RCC 7860 (cell line): ENCODE data around the gene CCDC137.

Experiments used
- DNase-seq: peaks from one replicate; pipeline ENCODE4 v3.0.0-alpha.2; 2015; ENCODE audit warnings: low spot score
- FAIRE-seq: peaks from 2 replicates; lab custom pipeline; 2012; peaks lifted over from hg19 to GRCh38; lab: Jason Lieb, UNC

The CCDC137 gene

DNA sequence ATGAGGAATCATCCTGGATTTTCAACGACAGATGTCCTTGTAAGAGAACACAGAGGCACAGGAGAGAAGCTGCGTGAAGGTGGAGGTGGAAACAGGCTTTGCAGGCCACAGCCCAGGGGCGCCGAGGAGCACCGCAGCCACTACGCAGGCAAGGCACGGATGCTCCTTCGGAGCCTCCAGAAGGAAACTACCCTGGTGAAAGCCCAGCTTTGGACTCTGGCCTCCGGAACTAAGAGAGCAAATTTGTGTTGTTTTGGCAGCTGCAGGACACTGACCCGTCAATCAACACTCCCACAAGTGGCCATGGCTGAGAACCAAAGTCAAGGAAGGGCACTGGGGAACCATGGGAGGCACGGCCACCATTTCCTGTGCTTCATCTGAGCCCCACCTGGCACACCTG is 13.6 kb downstream of the CCDC137 start:
- no peak for FAIRE-seq
- DNase-seq, result no peak

DNA sequence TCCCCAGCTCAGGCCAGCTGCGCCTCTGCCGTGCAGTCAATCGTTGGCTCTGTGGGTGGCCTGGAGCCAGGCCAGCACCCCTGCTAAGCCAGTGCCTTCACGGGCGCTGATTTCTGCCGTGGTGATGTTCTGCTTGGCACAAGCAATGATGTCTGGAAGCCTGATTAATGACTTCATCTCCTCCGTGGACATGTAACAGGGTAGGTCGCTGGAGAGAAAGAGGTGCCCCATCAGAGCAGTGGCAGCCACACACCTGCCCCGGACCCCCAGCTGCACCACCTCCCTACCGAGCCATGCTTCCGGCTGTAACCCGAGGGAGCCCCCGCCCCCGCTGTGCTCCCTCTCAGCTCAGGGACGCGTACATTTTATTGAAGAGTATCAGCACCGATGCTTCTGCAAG is 15.1 kb downstream of the CCDC137 start:
- peak; percentile 85 for FAIRE-seq

DNA sequence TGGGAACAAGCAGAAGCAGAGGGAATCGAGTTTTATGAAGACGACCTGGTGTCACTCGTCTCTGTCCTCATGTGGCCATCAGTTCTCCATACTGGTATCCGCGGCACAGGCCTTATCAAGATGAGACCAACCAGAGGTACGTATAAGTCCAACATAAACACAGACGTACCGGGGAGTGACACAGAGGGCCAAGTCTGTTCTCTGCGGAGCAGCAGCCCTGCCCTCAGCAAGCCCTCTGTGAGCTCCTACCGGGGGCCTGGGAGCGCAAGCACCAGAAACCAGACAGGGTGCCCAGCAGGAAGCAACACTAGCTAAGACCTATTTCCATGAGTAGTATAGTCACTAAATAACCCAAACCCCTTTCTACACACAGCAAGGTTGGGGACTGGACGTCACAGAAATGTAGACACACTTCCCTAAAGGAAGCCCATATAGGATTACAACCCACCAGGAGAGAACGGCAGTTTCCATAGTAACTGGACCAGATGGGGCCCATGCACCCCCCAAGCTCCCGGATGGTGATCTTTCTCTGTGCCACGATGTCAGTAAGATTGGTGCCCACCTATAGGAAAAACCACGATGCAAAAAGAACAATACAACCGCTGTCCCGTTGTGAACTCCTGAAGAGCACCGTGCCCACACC is 16.1 kb downstream of the CCDC137 start:
- no peak for DNase-seq
- no peak for FAIRE-seq

More for the DNA sequence above, 15.1 kb downstream of the CCDC137 start:
- DNase-seq, result peak; percentile 83

DNA sequence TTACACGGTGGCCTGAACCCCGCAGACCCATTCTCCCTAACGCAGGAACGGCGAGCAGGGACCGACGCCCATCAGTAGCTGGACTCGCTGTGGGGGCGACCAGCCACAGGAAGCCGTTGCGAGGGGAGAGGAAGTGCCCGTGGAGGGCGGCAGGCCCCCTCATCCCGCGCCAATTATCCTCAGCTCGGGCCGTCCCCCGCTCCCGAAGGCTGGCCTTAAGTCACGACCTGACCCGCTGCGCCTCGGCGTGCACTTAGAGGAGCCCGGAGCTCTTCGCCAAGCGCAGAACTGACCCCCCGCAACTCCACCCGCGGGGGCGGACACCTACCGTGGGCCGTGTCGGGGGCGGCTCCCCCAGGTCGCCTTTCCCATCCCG is 16.7 kb downstream of the CCDC137 start:
- FAIRE-seq (no peak), DNase-seq (no peak)

DNA sequence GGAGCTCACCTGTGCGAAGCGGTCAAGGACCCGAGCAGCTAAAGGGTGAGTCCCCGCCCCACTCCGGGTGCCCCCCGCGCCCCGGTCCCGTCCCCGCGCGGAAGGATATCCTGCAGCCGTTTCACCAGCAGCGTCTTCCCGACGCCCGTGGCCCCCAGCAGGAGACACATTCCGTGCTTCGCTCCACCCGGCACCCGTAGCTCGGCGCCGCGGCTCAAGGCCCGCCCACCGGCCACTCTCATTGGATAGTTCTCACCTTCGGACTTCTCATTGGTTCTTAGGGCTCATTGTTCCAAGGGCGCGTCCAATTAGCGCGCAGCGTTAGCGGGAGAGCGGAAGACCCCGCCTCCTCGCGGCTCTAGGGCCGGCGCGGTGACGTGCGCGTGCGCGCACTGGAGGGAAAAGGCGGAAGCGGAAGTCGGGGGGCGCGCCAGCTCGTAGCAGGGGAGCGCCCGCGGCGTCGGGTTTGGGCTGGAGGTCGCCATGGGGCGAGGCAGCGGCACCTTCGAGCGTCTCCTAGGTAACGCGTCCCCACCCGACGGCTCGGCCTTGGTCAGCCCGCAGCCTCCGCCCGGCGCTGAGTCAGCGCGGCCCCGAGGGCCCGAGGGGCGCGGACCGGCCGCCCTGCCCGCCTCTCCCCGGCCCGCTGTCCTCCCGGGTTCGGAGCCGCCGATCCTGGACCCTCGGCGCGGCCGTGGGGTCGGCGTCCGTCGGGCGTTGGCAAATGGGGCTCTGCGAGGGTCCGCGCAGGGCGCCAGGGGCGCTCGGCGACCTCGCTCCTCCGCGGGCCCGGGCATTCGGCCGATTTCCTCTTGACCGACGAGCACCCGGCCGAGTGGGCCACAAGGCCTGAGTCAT is 17.3 kb downstream of the CCDC137 start, which contains the start of the genes ARL16 and HGS:
TSS of gene ARL16 (minus strand) at position 214 of the 858 bp plus-strand sequence. CDS start at position 170, 44 bp downstream.
TSS of gene HGS (plus strand) at position 428 of the 858 bp plus-strand sequence. CDS start at position 484, 56 bp downstream.
- peak; percentile 97 for DNase-seq
- peak; percentile 87 for FAIRE-seq

DNA sequence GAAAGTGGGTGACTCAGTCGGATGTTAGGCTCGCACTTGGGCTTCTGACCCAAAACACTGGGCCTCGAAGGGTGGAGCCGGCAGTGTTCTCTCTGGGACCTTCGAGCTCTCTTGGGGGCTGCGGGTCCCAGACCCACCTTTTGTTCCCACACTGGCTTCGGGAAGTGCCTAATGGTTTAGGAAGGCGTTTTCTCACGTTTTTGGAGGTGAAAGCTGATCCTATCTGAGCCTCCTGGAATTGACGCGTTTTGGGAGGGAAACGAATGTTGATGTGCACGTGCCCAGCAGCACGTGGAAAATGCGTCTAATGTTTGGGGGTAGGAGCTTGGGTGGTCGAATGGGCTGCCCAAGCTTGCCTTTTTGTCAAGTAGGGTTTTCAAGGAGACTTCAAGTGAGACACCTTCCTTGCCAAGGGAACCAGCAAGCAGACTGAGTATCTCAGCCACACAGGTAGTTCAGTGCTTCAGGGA is 17.9 kb downstream of the CCDC137 start:
- DNase-seq (no peak), FAIRE-seq (peak; percentile 12)

DNA sequence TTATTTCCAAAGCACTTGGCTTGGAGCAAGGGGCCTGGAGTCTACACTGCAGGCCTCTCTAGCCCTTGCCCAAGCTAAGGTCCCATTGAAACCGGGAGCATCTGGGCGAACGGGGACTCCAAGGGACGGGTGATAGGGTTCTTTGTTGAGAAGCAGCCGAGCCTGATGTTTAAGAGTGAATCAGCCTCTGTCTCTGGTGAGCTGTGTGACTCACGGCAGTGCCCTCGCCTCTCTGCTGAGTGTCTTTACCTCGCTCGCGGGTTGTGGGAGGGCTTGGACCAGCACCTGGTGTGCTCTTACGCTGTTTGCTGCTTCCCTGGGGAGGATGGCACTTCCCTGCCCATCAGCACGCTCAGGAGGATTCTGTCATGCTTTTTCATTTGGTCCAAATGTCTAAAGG is 18.6 kb downstream of the CCDC137 start:
- peak; percentile 86 for DNase-seq

DNA sequence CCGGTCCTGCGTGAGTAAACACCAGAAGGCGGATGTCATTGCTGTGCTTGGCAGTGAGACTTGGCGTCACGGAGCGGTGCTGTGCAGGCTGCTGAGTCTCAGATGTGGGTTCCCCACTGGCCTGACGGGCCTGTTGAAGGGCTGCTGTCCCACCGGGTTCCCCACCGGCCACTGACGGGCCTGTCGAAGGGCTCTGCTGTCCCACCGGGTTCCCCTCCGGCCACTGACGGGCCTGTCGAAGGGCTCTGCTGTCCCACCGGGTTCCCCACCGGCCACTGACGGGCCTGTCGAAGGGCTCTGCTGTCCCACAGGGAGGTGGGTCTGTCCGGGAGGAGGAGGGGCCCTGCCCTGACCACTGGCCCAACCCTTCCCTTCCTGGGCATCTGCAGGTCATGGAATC is 20.1 kb downstream of the CCDC137 start:
- DNase-seq, result no peak
- no peak for FAIRE-seq

More for the DNA sequence above, 18.6 kb downstream of the CCDC137 start:
- peak; percentile 85 for FAIRE-seq

DNA sequence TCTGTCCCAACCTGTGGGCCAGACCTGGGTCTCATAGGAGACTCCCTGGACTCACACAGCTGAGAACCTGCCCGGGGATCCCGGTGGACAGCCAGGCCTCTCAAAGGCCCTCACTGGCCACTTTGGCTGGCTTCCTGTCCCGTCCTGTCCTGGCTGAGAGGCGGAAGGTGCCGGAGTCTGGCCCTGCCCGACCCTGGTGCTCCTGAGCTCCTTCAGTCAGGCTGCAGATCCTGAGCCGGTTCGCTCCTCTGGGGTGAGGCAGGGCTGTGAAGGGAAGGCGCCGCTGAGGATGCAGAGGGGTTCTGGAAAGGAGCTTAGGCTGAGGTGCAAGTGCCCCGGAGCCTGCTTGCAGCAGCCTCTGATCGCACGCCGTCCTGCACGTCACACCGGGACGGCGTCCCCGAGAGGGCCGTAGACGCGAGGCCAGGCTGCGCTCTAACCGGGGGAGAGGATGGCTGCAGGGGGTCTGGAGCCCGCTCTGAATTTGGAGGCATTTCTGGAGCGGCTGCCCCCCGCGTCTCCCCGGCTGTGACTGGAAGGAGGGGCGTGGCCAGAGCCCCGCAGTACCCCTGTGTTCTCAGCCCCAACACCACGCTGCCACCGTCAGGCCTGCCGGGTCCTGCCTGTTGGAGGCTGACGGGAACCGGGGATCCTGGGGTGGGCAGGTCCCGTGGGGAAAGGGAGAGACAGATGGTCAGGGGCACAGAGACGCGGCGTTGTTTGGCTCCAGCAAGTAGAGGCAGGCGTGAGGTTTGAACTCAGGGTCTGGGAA is 21.4 kb downstream of the CCDC137 start:
- DNase-seq, result no peak
- FAIRE-seq, result no peak

DNA sequence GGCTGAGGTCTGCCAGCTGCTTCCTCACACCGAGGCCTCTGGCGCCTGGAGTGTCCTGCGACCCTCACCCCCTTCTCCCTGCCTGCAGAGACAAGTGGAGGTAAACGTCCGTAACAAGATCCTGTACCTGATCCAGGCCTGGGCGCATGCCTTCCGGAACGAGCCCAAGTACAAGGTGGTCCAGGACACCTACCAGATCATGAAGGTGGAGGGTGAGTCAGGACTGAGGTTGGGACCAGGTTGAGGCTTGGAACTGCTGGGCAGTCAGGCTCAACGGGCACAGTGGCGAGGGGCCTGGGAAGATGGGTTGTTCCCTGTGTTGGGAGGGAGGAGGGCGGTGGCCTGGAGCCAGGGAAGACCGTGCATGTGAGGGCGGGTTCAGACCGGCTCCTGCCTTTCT is 22.1 kb downstream of the CCDC137 start:
- FAIRE-seq (no peak), DNase-seq (no peak)

DNA sequence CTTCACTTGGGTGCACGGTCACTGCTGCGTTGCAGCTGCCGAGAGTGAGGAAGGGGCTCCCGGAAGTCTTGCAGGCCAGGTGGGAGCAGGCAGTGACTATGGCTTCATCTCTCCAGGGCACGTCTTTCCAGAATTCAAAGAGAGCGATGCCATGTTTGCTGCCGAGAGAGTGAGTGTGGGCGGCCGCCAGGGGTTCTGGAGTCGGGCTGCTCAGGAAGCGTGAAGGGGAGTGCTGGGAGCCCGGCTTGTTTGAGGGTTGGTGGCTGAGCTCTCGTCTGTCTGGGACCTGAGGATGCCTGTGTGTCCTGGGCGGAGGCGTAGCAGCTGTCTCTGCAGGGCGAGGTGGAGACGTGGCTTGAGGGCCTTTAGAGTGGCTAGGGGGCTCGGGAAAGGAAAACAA is 23.5 kb downstream of the CCDC137 start:
- FAIRE-seq, result no peak
- no peak for DNase-seq

DNA sequence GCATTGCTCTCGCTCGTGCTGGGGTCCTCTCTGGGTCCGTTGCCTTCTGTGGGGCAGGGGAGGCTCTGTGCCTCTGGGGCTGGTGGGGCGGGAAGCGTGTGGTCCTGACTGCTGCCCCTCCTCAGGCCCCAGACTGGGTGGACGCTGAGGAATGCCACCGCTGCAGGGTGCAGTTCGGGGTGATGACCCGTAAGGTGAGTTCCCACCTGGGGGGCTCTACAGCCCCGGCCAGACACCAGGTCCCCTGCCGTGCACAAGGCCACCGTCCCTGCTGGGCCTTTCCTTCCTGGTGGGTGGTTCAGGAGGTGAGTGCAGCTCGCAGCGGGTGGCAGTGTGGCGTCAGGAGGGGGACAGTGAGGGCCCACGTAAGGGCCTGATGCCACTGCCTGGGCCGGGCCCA is 24.0 kb downstream of the CCDC137 start:
- FAIRE-seq, result no peak
- no peak for DNase-seq

DNA sequence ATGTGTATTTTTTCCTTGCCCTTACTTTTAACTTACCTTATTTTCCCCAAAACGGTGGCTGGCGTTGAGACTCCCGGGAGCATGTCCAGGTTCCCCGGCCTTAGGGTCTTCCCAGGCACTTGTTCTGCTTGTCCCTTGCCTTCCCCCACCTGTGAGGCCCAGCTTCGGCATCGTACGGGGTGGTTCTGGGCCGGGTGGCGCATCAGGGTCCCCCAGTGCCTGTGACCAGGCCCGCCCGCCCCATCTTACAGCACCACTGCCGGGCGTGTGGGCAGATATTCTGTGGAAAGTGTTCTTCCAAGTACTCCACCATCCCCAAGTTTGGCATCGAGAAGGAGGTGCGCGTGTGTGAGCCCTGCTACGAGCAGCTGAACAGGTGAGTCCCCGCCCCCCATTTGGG is 24.7 kb downstream of the CCDC137 start:
- no peak for DNase-seq
- no peak for FAIRE-seq

DNA sequence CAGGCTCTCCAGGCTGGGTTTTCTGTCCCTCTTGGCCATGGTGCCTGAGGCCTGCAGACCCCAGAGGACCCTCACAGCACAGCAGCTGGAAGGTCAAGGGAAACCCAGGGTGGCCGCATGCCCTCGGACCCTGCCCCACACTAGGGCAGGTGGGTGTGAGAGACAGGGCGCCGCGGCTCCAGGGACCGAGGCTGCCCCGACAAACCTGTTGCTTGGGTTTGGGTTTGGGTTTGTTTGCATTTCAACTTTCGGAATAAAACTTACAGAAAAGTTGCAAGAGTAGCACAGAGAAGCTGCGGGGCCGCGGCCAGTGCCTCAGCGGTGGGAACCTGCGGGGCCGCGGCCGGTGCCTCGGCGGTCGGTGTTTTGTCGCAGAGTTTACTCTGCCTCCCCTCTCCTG is 25.1 kb downstream of the CCDC137 start:
- DNase-seq (no peak), FAIRE-seq (no peak)

DNA sequence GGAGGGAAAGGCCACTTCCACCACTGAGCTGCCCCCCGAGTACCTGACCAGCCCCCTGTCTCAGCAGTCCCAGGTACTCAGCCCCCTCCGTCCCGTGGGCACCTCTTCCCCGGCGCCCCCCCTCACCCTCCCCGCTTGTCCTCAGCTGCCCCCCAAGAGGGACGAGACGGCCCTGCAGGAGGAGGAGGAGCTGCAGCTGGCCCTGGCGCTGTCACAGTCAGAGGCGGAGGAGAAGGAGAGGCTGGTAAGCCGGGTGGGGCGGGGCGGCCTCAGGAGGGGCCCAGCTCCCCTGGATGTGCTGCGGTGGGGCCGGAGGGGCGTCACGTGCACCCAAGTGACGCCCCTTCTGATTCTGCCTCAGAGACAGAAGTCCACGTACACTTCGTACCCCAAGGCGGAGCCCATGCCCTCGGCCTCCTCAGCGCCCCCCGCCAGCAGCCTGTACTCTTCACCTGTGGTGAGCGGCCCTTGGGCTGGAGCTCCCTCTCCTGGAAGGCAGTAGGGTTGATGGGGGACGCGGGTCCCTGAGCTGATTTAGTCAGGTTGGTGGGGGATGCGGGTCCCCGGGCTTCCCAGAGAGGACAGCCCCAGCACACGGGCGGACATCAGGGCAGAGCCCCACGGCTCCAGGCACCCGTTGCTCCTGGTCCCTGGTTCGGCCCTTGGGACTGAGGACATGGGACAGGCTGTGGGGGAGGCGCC is 27.1 kb downstream of the CCDC137 start:
- no peak for DNase-seq
- FAIRE-seq, result no peak

DNA sequence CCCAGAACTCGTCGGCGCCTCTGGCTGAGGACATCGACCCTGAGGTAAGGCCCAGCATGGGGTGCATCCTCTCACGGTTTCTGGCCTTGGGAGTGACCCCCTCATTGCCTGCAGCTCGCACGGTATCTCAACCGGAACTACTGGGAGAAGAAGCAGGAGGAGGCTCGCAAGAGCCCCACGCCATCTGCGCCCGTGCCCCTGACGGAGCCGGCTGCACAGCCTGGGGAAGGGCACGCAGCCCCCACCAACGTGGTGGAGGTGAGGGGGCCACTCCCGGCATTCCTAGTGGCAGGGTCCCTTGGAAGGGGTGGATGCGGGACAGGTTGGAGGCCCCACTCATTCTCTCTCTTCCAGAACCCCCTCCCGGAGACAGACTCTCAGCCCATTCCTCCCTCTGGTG is 28.3 kb downstream of the CCDC137 start:
- no peak for DNase-seq
- no peak for FAIRE-seq

DNA sequence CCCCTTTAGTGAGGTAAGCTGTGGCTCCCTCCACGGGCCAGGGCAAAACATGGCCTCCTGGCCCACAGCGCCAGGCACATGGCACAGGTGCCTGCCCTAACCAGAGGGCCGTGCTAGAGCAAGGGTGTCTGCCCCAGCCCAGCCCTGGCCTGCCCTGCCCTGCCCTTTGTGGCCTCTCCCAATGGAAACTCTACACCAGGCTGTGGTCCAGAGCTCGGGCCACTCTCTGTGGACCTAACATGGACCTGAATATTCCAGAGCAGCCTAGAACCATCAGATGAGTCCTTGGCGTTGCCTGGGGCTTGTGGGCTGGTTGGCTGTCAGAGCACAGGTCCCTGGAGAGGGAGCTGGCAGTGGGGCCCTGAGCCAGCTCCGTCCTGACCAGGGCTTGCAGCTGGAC is 28.7 kb downstream of the CCDC137 start:
- no peak for DNase-seq
- FAIRE-seq, result no peak

DNA sequence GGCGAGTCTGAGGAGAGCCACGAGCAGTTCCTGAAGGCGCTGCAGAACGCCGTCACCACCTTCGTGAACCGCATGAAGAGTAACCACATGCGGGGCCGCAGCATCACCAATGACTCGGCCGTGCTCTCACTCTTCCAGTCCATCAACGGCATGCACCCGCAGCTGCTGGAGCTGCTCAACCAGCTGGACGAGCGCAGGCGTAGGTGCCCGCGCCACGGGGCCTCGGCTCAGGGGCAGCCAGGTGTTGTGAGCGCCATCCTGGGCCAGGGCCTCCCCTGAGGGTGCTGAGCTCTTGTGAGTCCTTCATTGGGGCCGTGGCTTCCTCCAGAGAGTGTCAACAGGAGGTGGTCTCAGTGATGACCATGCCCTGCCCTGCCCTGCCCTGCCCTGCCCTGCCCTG is 29.3 kb downstream of the CCDC137 start:
- FAIRE-seq, result no peak
- DNase-seq, result no peak

DNA sequence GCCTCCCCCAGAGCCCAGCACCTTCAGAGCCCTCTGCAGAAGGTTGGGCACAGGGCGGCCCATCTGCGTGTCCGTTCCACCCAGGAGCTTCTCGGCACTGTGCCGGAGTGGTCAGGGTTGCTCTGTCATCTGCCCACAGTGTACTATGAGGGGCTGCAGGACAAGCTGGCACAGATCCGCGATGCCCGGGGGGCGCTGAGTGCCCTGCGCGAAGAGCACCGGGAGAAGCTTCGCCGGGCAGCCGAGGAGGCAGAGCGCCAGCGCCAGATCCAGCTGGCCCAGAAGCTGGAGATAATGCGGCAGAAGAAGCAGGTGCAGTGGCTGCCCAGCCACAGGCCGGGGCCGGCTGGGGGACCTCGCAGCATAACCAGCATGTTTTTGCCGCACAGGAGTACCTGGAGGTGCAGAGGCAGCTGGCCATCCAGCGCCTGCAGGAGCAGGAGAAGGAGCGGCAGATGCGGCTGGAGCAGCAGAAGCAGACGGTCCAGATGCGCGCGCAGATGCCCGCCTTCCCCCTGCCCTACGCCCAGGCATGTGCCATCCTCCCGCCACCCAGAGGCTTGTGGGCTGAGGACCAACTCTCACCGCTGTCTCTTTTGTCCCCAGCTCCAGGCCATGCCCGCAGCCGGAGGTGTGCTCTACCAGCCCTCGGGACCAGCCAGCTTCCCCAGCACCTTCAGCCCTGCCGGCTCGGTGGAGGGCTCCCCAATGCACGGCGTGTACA is 29.8 kb downstream of the CCDC137 start:
- FAIRE-seq, result no peak

More for the DNA sequence above, 29.8 kb downstream of the CCDC137 start:
- no peak for DNase-seq
